ENCODE data around the gene PSMA5. TPM values are rescaled to one million over a fixed set of nuclear protein-coding genes. Genes with fewer than 3 reads are reported as not detected.

The PSMA5 gene
- total and polyA plus RNA-seq, 9 donors = 19.4 to 52.0 (median 38.1) TPM

- no peak for TF ChIP-seq POLR2A (IDR thresholded peaks at IDR 0.05)
- TF ChIP-seq CTCF (IDR thresholded peaks at IDR 0.05) = no peak
- no peak for TF ChIP-seq EP300 (IDR thresholded peaks at IDR 0.05)
- H3K4me3 ChIP-seq = peak overlapping the region; percentile 74
- H3K27ac ChIP-seq = peak overlapping the region in 1 of 2 donors; percentile 81
- intact Hi-C loops (cut with DNase I) = loop anchor here in 2 of 4 donors (10.0 kb wide), 1 partner anchor 108 kb away; the partner anchor contains the start of gene GPR61 (in 2 of the 2)
- peaks cover 3% of the 10 kb centered on the region for H3K4me1 ChIP-seq (ENCODE audit: insufficient read depth)
- no peaks in the 10 kb centered on the region for H3K36me3 ChIP-seq
- 5 to 7% (median 5%) methylated on average over 7 of the region's 7 CpGs for WGBS, 3 donors
- no peaks in the 10 kb centered on the region for H3K9me3 ChIP-seq
- DNase-seq = no peak
- H3K27me3 ChIP-seq = no peaks in the 10 kb centered on the region
Measured at GRCh38 chr1:109427171-109427467, 871 bp upstream of the PSMA5 start.

GRCh38 chr1:109425391-109426280 is 612 bp downstream of the PSMA5 start:
- H3K36me3 ChIP-seq = no peaks in the 10 kb centered on the region
- intact Hi-C loops (cut with DNase I) = loop anchor here in 2 of 4 donors (10.0 kb wide), 1 partner anchor 109 kb away; the partner anchor contains the start of gene GPR61 (in 2 of the 2)
- peak overlapping the region; percentile 74 for H3K4me3 ChIP-seq
- TF ChIP-seq CTCF (IDR thresholded peaks at IDR 0.05) (no peak), EP300 (IDR thresholded peaks at IDR 0.05) (no peak), POLR2A (IDR thresholded peaks at IDR 0.05) (no peak)
- no peaks in the 10 kb centered on the region for H3K27me3 ChIP-seq
- 1% methylated on average over 32 of the region's 32 CpGs for WGBS, 3 donors
- H3K9me3 ChIP-seq = no peaks in the 10 kb centered on the region
- H3K4me1 ChIP-seq (ENCODE audit: insufficient read depth) = peaks cover 3% of the 10 kb centered on the region
- H3K27ac ChIP-seq = peak overlapping the region in 1 of 2 donors; percentile 45
- no peak for DNase-seq

GRCh38 chr1:109423498-109423897 is 2.8 kb downstream of the PSMA5 start:
- no peak for DNase-seq
- Histone ChIP-seq H3K9me3 (no peaks in the 10 kb centered on the region), H3K27me3 (no peaks in the 10 kb centered on the region)

GRCh38 chr1:109412551-109412950 is 13.7 kb downstream of the PSMA5 start:
- WGBS, 3 donors = 67 to 85% (median 81%) methylated on average over 2 of the region's 2 CpGs
- Histone ChIP-seq H3K4me1 (ENCODE audit: insufficient read depth) (no peaks in the 10 kb centered on the region), H3K27ac (no peak overlapping the region), H3K9me3 (no peaks in the 10 kb centered on the region), H3K4me3 (no peak overlapping the region), H3K27me3 (no peaks in the 10 kb centered on the region), H3K36me3 (no peaks in the 10 kb centered on the region)
- no peak for TF ChIP-seq POLR2A (IDR thresholded peaks at IDR 0.05)
- no peak for TF ChIP-seq EP300 (IDR thresholded peaks at IDR 0.05)
- no peak for TF ChIP-seq CTCF (IDR thresholded peaks at IDR 0.05)
- no peak for DNase-seq
- intact Hi-C loops (cut with DNase I) = no loop called here

More at GRCh38 chr1:109423498-109423897, 2.8 kb downstream of the PSMA5 start:
- peaks cover 3% of the 10 kb centered on the region for H3K4me1 ChIP-seq (ENCODE audit: insufficient read depth)
- no peak overlapping the region for H3K27ac ChIP-seq
- H3K4me3 ChIP-seq = no peak overlapping the region
- TF ChIP-seq POLR2A (IDR thresholded peaks at IDR 0.05) (no peak), EP300 (IDR thresholded peaks at IDR 0.05) (no peak), CTCF (IDR thresholded peaks at IDR 0.05) (no peak)
- no peaks in the 10 kb centered on the region for H3K36me3 ChIP-seq
- intact Hi-C loops (cut with DNase I) = loop anchor here in 2 of 4 donors (10.0 kb wide), 1 partner anchor 111 kb away; the partner anchor contains the start of gene GPR61 (in 2 of the 2)
- 63 to 71% (median 68%) methylated on average over 2 of the region's 2 CpGs for WGBS, 3 donors
